ENCODE measurements around the gene CROCC2.

DNA sequence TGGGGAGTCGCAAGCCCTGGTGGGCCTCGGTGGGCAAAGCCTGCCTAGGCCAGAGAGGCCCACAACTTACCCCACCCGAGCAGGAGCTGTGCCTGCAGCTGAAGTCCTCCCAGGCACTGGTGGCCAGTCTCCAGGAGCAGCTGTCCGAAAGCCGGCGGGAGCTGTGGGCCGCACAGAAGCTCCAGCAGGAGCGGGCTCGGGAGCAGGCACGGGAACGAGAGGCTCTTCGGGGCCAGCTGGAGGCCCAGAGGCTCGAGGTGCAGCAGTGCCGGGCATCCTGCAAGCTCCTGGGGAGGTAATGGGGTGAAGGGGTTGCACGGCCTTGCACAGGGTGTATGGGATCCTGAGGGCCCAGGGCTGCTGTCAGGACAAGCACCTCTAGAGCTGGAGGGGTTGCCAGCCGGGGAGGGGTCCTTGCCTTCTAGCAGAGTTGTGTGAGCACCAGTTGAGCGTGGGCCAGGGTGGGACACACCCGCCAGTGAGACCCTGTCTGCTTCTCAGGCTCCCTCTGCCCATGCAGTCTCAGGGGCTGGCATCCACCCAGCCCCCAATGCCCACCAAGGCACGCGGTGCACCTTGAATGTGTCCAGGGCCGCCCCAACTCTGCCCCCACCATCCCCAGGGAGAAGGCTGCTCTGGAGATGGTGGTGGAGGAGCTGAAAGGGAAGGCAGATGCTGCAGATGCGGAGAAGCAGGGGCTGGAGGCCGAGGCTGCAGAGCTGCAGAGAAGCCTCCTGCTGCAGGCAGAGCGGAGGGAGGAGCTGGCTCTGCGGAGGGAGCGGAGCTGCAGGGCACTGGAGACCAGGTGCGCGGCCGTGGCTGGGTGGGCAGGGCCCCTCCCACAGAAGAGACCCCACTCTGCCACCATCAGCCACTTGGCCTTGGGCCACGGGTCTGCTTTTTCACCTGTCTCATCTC, 27.2 kb downstream of the CROCC2 start:
- no peak for TF ChIP-seq CTCF (conservative IDR thresholded peaks at IDR 0.05)
- TF ChIP-seq ZFX (IDR thresholded peaks at IDR 0.05), result no peak
